CMK (cell line): Measurements from ENCODE around the gene ADGRF1.
"Not testable (repeated sequence)": the region's sequence is repeated elsewhere in the genome, so short reads cannot be mapped to it uniquely, and the experiment has no call there.

Experiments used
- DNase-seq: peaks from one replicate; pipeline ENCODE4 v3.0.0-alpha.2; 2010; ENCODE audit warnings: low read depth

Gene ADGRF1

GRCh38 chr6:47022191-47022590 lies 19.9 kb downstream of the ADGRF1 start:
- DNase-seq, result no peak

GRCh38 chr6:47019941-47020340 lies 22.2 kb downstream of the ADGRF1 start:
- no peak for DNase-seq

GRCh38 chr6:47016909-47017308 lies 25.2 kb downstream of the ADGRF1 start:
- no peak for DNase-seq

DNA sequence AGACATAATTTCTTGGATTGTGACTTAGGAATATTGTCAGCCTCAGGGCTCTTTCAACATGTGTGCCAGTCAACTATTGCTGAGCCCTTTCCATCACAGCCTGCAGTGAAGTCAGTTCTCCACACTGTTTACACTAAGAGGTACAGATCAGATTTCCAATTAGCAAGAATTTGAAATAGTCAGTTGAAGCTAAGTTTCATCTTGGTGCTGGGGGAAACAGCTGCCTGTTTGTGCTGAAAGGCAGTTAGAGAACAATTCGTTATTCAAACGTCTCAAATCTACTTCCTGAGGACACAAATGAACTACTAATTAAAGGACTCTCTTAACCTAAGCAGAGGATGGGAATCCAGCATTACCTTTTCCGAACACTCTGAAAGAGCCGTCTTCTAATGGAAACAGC lies 25.9 kb downstream of the ADGRF1 start:
- no peak for DNase-seq

GRCh38 chr6:47014401-47014800 lies 27.7 kb downstream of the ADGRF1 start:
- DNase-seq, result no peak

GRCh38 chr6:47009583-47009982 lies 32.5 kb downstream of the ADGRF1 start:
- no peak for DNase-seq

DNA sequence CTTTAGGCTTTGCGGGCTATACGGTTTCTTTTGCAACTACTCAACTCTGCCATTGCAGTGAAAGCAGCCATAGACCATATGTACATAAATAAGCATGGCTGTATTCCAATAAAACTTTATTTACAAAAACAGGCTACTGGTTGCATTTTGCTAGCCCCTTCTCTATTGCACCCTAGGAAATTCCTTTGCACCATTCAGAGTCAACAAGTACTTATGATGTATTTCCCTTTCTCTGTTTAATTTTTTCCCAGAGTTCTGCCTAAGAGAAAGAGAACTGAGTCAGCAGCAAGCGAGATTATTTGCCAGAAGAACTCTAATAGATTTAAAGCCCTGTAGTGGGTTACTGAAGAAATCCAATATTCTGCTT lies 33.8 kb downstream of the ADGRF1 start:
- DNase-seq, result no peak

- no peak for DNase-seq
Observed at GRCh38 chr6:47007657-47008396, 34.3 kb downstream of the ADGRF1 start.

DNA sequence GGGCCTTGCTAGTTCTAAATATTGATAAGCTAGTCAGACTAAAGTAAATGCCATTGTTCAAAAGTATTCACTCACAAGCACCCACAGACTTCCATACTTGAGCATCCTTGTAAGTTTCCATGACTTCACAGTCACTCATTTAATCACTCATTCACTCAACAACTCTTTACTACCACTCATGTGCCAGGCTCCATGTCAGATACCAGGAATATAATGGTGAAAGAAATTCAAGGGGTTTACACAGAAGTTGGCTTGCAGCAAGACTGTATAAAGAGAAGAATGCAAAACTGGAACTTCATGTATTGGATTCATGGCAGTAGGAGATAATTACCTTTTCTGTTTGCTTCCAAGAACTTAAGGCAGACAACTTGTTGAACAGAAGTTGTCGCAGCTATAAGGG lies 36.6 kb downstream of the ADGRF1 start:
- no peak for DNase-seq

- DNase-seq, result no peak
Observed at GRCh38 chr6:47004463-47004862, 37.7 kb downstream of the ADGRF1 start.

- no peak for DNase-seq
Observed at GRCh38 chr6:47000842-47001241, 41.3 kb downstream of the ADGRF1 start.

GRCh38 chr6:46998436-46999017 lies 43.6 kb downstream of the ADGRF1 start:
- no peak for DNase-seq

- DNase-seq, result no peak
Observed at GRCh38 chr6:46997646-46998045, 44.5 kb downstream of the ADGRF1 start.

GRCh38 chr6:46996860-46997641 lies 45.1 kb downstream of the ADGRF1 start:
- DNase-seq, result no peak

- DNase-seq, result no peak
Observed at GRCh38 chr6:46994933-46995332, 47.2 kb downstream of the ADGRF1 start.

DNA sequence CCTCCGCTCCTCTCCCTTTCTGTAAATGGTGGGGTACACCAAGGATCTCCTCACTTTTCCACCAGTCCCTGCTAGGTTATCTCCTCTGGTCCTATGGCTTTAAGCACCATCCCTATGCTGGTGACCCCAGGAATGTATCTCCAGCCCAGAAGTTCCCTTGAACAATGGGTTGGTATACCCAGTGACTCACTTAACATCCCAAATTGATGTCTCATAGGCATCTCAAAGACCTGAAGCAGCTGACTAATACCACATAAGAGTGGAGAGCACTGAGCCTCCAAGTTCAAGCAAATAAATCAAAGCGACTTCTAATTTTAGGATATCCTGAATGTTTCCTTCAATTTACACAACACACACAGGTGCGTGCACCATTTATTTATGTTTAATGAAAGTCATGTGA lies 48.3 kb downstream of the ADGRF1 start:
- DNase-seq, result no peak

GRCh38 chr6:46992391-46992790 lies 49.7 kb downstream of the ADGRF1 start:
- DNase-seq, result not testable (repeated sequence)

DNA sequence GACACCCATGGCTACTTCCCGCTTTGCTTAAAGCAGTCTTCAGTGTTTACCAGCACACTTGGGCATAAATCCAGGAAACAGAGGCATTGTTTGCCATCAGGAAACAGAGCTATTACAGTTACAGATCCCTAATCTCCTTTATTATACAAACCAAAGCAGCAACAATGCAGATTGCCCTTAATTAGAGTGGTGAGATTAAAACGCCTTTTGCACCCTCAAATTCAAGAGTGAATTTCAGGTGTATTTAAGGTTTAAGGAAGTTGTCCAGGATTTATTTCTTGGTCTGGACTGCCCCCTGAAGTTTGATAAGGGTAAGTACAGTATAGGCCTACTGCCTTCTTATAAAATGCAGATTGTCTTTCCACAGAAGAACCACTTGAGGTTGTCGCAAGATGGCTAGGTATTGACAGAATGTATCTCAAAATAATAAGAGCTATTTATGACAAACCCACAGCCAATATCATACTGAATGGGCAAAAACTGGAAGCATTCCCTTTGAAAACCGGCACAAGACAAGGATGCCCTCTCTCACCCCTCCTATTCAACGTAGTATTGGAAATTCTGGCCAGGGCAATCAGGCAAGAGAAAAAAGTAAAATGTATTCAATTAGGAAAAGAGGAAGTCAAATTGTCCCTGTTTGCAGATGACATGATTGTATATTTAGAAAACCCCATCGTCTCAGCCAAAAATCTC lies 51.2 kb downstream of the ADGRF1 start:
- peak; percentile 4 for DNase-seq

DNA sequence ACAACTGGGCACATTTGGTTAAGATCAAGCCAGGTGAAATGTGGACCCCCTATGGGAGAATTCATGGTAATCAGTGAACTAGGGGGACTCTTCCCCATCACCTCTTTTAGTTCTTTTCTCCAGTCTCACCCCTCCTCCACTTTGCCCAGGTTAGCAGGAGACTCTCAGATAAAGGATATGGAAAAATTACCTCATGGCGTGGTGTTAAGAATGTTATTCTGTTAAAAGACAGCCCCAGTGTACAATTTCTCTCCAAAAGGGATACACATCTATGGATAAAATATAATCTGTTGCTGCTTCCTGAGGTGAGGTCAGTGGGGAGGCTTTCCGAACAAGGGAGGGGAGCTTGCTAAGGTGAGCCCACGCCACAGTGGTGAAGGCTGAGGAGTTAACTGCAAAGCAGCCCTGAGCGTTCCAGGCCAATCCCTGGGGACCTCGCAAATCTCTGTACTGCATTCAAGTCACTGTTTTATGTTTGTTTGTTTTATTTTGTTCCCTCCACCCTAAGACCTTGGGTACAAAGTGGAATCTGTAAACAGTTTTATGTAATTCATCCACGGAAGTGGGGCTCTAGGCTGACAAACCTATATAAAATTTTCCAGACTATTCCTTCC lies 52.0 kb downstream of the ADGRF1 start:
- no peak for DNase-seq

DNA sequence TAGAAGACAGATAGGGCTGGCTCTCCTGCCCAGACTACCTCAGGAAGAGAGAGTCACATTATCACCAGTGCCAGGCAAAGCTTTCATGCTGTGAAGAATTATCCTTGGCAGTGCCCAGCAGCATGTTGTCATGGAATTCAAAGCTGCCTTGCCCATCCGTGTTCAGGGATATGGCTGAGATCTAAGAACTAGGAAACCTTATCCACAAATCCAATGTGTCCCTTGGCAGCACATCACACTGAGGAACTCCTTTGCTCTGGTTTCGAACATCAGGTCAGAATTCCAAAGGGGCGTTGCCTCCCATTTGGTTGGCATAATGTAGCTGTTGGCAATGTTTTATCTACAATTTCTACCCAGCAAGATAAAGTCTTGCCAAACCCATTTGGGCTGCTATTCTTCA lies 52.7 kb downstream of the ADGRF1 start:
- no peak for DNase-seq

- no peak for DNase-seq
Observed at GRCh38 chr6:46985943-46986342, 56.2 kb downstream of the ADGRF1 start.

DNA sequence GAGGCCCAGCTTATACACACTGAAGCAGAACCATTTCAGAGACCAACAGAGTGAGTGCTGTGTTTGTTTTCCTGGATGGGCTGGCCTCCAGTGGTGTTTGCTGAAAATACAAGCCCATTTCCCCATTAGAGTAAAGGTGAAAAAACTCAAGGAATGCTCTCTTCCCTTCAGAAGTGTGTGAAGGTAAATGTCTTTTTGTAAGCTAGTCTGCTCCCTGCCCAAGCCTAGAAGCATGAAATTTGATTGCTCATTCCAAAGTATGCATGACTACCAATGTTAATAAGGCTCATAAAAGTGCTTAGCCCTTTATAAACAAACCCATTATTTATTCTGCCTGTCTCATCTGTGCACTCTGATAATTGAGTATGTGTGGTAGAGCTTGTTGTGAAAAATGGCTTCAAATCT lies 59.1 kb downstream of the ADGRF1 start:
- DNase-seq, result no peak
